Measurements from ENCODE around the gene DDX59.

The DDX59 gene

GRCh38 chr1:200669314-200670241 is at the start of gene DDX59:
TSS of gene DDX59 (minus strand) at chr1:200669907. CDS start at chr1:200666740, 3,167 bp downstream.
- peak; percentile 97 for DNase-seq

DNA sequence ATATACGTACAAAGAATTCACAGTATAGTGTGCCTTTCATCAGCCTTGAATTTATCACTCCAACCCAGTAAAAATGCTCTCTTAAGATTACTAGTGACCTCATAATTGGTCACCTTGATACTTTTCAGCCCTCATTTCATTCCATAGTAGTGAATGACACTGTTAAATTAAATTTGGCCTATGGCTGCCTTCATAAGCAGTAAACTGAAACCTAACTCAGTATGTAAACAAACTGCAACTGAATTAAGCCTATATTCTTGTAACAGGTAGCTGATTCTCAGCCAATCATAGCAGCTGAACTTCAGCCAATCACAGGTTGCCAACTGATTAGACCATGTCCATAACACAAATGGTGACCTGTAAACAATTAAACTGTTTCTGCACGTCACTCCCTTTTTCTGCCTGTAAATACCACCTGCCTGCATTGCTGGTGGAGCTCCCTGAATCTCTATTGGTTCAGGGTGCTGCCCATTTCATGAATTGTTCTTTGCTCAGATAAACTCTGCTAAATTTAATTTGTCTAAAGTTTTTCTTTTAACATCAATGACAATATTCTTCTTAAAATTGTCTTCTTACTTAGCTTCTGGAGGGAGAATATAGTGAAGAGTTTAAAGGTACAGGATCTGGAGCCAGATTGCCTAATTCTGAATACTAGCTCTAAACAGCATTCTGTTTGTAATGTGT is 44.9 kb upstream of the DDX59 start:
- DNase-seq = no peak

- no peak for DNase-seq
Measured at GRCh38 chr1:200710166-200710565, 40.5 kb upstream of the DDX59 start.

GRCh38 chr1:200708769-200709168 is 39.1 kb upstream of the DDX59 start:
- no peak for DNase-seq

DNA sequence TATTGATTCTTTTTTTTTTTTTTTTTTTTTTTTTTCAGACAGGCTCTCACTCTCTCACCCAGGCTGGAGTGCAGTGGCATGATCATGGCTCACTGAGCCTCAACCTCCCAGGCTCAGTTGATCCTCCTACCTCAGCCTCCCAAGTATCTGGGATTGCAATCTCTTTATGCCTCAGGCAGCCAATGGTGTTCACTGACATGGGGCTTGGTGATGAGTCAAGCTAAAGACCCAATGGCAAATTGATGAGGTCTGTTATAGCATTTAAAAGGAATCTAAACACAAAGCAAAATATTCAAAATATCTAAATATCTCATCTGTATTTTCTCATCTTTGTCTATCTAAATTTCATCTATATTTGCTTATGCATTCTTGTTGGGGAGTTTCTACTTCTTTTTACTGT is 38.5 kb upstream of the DDX59 start:
- DNase-seq = no peak

GRCh38 chr1:200707116-200707515 is 37.4 kb upstream of the DDX59 start:
- DNase-seq = no peak

DNA sequence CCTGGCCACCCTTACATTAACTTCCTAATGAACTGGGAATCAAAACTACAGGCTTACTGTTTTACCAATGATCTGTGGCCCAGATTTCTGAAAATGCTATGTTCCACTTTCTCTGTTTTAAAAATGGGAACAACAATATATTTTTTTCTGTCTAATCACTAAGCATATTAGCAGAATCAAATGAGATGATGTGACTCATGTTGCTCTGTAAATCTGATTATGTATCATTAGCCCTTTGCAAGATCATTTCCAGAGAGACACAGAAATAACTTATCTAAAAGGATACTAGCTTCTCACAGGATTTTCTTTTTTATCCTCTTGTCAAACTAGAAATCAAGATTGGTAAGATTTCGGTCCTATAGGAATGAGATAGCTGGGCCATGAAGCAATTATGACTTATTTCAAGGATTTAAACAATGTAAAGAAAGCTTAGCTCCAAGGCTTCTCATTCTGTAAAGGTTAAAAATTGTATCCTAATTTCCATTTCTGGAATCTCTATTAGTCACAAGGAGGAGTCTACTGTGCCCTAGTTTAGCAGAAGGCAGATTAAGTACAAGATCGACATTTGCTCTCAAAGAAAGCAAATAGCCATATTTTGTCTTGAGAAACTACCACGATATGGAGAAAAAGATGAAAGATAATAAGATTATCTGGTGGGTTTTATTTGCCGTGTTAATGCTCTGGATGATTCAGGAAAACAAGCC is 36.6 kb upstream of the DDX59 start:
- DNase-seq = no peak

DNA sequence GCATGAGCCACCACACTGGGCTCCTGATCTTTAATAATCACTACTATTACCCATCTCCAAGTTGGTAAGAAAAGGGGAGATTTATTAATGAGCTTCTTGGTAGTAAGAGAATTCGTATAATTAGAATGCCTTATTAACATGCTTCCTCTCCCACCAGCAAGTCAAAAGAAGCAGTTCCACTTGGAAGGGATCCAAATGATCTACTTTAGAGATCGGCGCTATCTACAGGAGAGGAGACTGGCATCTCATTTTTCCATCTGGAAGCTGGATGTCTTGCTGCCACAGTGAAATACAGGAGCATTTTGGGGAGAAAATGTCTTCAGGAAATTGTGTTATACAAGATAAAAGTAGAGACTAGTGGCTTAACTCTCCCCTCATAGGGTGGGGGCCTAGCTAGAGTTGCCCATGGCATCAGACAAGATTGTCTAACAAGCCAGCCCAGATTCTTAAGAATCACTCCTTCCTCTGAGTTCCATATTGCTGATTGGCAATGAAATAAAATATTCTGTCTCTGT is 35.3 kb upstream of the DDX59 start:
- DNase-seq = no peak

DNA sequence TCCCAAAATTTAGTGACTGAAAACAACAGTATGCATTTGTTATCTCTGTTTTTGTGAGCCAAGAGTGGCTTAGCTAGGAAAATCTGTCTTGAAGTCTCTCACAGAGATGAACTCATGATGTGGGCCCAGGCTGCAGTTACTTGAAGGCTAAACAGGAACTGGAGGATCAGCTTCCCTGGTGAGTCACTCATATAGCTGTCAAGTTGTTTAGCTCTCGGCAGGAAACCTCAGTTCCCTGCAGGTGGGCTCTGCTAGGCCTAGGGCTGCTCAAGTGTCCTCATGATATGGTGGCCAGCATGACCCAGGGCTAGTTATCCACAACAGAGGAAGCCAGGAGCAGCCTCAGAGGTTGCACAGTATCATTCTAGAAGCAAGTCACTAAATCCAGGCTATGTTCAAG is 30.2 kb upstream of the DDX59 start:
- DNase-seq = no peak

DNA sequence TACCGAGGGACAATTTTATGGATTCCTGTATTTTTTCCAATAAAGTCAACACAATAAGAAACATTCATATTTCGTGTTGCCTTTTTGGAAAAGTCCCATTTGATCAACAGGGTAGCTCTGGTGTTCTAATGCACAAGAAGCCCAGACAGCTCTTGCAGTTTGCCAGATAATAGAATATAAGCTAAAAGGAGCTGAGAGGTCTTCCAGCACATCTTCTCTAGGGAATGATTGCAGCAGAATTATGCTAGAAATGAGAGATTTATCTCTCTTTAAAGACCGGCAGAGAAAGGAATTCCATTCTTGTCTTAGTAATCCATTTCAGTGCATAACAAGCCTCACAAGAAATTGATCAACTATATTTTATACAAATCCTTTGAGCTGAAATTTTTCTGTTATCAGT is 25.0 kb upstream of the DDX59 start:
- no peak for DNase-seq

GRCh38 chr1:200693327-200693726 is 23.6 kb upstream of the DDX59 start:
- DNase-seq = no peak

- no peak for DNase-seq
Measured at GRCh38 chr1:200692316-200692715, 22.6 kb upstream of the DDX59 start.

DNA sequence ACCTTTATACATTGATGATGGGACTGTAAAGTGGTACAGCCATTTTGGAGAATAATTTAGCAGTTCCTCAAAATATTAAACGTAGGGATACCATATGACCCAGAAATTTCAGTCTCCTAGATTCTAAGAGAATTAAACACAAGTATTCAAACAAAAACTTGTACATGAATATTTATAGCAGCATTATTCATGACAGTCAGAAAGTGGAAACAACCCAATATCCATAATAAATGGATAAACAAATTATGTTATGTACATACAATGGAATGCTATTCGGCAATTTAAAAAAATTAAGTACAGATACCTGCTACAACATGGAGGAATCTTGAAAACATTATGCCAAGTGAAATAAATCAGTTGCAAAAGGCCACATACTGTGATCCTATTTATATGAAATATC is 16.9 kb upstream of the DDX59 start:
- DNase-seq = no peak

DNA sequence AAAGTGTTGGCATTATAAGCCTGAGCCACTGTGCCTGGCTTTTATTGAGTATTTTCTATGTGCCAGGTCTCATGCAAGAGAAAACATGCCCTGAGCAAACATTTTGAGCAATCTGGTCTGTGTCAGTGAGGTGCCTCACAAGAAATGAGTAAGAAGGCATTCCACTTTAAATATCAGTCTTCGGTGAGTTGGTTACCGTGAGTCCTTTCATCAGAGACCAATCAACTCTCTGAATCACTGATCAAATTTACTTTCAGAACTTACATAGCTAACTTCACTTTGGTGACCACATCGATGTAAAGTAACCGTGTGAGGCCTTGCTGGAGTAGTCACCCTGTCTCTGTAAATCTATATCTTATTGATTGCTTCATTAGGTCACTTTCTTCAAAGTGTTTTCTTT is 14.3 kb upstream of the DDX59 start:
- no peak for DNase-seq

DNA sequence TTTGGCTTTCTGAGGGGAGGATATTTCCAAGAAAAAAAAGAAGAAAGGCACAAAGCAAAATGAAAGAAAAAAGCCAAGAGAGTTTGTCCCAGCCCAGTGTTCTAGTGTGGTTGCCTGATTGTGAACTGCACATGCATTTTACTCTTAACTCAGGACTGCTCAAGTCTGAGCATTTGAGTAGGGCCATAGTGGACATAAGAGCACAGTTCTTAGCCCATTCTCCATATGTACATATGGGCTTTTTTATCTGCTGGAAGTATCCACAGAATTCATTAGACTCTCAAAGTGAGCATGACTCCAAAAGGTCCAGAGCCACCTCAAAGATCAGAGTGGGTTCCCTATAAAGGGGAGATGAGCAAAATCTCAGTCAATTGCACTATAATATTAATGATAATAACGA is 13.6 kb upstream of the DDX59 start:
- no peak for DNase-seq

- no peak for DNase-seq
Measured at GRCh38 chr1:200681231-200681630, 11.5 kb upstream of the DDX59 start.

GRCh38 chr1:200676829-200677228 is 7.1 kb upstream of the DDX59 start:
- no peak for DNase-seq

DNA sequence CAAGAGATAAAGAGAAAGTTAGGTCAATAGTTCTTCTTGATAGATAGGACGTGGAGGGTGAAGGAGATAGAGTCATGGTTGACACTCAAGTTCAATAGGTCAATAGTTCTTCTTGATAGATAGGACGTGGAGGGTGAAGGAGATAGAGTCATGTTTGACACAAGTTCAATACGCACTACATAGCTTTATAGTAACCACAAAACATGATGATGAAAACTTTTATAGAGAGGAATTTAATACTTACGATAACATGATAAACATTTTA is 5.8 kb upstream of the DDX59 start:
- DNase-seq = no peak

DNA sequence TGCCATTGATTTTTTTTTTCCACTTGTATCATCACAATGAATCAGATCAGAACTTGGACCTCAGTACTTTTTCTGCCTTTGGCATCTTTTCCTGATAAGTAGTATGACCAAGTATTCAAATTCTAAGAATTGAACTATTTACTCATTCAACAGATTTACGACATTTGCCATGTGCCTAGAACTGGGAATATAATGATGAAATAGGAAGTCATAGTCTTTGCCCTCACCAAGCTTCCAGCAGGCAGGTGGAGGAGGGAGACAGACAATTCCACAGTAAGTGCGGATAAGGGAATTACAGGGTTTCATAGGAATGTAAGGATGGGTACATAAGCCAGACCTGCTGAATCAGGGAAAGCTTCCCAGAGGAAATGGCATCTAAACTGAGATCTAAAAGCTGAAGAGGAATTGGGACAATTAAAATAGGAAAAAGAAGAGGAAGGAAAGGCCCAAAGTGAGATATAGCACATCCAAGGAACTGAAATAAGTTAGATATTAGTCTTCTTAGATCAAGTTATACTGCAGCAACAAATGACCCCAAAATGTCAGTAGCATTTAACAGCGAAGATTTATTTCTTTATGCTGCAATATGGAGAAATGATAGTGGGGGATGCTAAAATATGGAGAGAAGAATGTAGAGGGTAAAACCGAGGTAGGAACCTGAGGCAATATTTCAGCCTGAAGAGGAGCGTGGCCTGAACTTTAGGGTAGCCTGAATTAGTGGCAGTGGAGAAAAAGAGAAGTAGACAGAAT is 5.3 kb upstream of the DDX59 start:
- no peak for DNase-seq

DNA sequence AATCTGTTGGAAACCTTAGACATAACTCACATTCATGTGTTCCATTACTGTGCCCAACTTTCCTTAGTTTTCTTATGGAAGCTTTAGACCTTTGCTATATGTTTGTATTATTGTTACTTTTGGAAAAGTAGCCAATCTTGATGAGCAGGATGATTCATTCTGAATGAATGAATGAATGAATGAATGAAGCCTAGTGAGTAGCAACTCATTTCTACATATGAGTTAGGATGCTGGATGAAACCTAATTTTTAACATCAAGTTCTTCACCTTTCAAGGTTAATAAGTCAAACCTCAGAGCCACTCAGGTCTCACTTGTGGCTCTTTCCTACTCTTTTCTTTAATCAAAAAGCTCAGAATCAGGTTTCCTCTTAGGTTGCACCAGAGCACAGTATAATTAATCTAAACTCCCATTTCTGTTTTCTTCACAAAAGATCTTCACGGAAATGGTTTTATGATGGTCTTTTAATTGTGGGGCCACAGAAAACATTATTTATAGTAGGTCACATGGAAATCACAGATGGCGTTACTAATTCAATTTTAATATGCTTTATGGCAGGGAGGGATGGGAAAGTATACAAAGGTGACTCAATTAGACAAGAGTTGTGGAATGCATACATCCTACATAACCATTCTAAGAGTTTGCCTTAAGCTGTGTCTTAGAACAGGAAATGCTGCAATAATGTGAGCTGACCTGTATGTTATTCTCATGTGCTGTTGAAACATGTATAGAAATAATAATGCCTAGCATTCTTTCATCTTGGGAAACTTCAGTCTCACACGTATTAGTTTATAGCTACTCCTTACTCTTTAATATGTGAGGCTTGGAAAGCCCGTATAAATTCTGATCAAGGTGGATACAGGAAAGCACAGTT is 4.5 kb upstream of the DDX59 start:
- DNase-seq = no peak

GRCh38 chr1:200671235-200671786 is 1.6 kb upstream of the DDX59 start:
- DNase-seq = no peak
